Dermis microvascular lymphatic vessel endothelial cell (primary cell): ENCODE data around the gene TWNK. TPM values are rescaled to one million over a fixed set of nuclear protein-coding genes. Genes with fewer than 3 reads are reported as not detected.
A peak's percentile ranks its signal among the peaks of the same experiment; 100 is the strongest.

Experiments used
- DNase-seq, 2 donors: peaks; one replicate each; pipeline versions ENCODE4 v3.0.0 to v3.0.0-alpha.2; 2010; ENCODE audit warnings: low read depth in 2 of 2
- total RNA-seq: library from RNA; depleted of rRNA; stranded (reverse); fragments of >200 nt; gene quantifications from 2 replicates; pipeline ENCODE4 v1.2.1, GENCODE V29; 2014

Gene TWNK
- total RNA-seq, 1 donor from 2014 or later, result 5.3 TPM

DNA sequence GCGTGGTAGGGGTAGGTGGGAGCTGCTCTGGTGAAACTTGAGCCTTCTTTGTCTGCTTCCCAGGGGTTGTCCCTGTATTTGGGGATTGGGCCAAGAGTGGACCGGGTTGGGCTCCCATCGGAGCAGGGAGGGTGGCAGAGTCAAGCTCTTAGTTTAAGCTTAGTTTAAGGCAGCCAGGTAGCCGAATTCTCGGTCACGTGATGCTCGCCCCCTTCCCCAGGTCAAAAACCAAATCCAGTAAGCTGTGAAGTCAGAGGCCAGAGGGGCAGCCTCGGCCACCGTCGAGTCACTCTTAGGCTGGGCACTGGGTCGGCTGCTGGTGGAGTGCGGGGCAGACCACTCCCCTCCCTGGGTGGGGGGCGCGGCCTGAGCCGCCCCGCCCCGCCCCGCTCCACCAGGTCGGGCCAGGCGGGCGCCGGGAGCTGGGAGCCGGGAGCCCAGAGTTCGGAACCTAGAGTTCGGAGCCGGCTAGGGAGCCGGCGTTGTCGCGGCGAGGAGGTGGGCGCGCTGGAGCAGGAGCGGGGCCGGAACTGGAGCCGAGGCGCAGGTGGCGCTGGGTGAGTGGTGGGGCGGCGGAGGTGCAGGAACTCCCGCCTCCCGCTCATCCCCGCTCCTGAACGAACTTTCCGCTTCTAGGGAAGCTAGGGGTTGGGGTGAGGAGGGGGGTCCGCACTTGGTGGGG, 9.5 kb downstream of the TWNK start:
- peak in 1 of 2 donors; percentile 48 for DNase-seq

DNA sequence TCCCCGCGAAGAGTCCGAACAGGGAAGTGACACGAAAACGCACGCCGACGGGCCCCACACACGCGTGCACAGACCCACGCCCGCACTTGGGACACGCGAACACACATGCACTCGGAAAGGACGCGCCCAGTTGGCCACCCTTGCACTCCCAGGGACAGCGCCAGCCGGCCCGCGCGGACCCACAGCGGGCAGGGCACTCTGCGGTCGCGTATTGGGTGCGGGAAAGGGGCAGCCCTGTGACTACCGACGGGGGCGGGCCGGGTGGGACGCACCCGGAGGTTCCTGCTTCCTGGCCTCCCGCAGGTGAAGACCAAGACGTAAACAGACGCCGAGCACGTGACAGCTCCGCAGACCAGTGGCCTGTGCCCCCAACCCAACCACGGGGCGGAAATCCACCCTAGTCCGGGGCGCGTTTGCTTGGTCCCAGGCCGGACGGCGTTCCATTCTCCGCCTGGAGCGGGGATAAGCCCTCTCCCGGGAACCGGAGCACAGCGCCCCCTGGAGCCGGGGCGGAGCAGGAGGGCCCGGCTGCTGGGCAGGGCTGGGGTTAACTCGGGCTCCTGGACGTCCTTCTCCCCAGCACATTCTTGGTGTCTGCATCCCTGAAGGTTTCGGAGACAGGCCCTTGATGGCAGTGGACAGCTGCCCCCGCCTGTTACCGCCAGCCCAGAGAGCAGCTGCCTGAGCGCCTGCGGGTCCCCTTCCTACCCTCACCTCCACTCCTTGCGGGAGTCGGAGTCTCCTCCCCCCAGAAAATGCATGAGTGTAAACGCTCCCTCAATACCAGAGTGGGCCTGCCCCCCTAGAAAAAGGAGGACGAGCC, 10.2 kb downstream of the TWNK start:
- peak in 1 of 2 donors; percentile 75 for DNase-seq

DNA sequence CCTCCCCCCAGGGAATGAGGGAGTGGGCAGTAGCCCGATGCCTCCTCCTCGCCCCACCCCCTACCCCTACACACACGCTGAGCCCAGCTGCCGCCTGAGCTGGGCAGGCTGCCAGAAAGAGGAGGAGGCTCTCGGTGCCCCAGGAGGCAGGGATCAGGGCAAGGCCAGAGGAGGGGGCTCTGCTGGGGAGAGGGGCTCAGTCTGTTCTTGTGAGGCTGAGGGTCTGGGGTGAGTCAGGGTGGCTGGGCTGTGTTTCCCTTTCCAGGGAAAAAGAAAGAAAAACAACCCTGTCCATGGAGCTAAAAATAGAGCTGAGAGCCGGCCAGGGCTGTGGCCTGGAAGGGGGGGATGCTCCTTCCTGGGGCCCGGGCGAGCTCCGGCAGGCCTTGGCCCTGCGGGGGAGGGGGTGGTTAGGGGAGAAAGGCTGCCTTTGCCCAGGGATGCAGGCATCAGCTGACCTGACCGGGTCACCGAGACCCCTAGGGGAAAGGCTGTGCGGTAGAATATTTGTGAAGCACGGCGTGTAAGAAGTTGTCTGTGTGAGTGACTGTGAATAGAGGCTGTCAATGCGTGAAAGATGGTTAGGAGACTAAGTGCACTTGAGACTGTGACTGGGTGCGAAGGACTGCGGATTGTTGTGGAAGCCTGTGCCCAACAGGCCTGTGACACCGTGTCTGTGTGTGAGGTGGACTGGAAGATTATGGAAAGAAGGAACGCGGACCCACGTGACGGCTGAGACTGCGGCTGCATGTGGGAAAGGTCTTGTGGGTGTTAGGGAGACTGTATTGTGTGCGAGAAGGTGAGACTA, 11.0 kb downstream of the TWNK start:
- peak in 1 of 2 donors; percentile 82 for DNase-seq

DNA sequence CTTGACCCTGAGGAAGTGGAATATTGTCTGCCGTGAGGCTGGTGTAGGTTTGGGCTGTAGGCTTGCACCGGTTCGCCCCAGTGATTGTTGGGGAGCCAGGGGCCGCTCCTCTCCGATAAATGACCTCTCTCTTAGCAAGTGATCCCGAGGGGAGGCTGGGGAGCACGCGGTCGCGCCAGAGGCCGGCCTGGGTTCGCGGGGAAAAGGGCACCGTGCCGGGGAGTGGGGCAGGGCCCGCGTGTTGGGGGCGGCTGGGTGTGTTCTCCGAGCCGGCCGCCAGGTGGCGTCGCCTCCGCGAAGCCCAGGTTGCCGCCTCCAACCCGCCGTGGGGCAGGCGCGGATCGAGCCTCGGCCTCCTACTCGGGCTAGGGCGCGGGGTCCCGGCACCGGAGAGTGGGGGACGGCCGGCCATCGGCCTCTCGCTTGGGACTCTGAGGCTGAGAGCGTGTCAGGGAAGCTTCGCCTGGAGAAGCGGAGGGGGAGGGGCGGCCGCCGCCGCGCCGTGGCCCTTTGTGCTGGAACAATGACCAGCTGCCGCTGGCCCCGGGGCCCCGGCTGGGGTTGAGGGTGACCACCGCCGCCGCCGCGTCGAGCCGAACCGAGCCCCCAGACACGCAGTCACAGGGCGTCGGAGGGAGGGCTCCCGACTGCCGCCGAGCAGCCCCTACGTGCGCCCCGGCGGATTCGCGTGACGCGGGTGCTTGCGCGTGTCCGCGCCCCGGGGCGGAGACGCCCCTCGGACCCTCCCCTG, 11.8 kb downstream of the TWNK start:
- DNase-seq, result peak in 1 of 2 donors; percentile 81

DNA sequence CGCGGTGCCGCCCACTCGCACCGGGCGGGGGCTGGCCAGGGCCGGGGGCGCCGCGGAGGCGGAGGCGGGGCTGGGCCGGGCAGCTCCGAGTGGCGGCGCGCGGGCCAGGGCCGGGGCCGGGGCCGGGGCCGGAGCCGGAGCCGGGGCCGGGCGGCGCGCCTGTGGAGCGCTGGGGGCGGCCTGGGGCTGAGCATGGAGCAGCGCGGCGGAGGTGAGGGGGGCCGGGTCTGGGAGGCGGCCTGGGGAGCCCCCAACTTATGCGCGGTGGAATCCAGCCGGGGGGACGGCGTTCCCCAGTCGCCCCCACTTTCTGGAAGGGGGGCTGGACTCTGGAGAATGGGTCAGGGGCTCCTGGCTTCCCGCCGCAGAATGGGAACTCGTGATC, 12.4 kb downstream of the TWNK start, which contains the start of gene LZTS2:
LZTS2 (plus strand) TSS at position 67 of the 385 bp plus-strand sequence. CDS start 2,731 bp downstream, outside the sequence.
- no peak for DNase-seq

DNA sequence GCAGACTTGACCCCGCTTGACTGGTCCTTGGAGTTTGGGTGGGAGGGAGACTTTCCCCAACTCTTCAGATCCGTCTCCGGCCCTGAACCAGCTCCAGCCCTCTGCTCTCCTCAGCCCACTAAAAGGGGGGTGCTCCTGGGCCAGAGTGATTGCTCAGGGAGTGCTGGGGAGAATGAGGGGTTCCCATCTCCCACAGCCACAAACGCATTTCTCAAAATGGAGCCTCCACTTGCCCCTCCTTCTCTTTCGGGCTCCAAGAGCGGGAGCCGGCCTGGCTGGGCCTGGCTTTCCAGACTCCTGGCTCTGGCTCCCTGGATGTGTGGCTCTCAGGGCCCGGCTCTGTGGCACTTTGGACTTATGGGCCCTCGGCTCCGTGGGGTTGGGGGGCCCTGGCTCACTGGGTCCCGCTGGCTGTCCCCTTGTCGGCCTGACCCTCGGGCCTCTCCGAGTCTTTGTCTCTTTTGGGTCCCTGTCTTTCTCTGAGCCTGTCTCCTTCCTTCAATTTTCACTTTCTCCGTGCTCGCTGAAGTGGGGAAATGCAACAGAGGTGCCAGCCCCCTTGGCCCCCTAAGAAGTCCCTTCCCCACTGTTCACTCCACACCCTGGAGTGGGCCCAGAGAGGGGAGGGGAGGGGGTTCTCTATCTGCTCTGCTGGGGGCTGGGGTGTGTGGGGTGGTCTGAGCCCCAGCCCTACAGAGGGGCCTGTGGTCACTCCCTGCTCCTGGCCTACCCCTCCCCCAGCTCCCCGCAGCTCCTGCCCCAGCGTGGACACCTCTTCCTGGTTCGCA, 13.0 kb downstream of the TWNK start:
- DNase-seq, result peak in 1 of 2 donors; percentile 27

DNA sequence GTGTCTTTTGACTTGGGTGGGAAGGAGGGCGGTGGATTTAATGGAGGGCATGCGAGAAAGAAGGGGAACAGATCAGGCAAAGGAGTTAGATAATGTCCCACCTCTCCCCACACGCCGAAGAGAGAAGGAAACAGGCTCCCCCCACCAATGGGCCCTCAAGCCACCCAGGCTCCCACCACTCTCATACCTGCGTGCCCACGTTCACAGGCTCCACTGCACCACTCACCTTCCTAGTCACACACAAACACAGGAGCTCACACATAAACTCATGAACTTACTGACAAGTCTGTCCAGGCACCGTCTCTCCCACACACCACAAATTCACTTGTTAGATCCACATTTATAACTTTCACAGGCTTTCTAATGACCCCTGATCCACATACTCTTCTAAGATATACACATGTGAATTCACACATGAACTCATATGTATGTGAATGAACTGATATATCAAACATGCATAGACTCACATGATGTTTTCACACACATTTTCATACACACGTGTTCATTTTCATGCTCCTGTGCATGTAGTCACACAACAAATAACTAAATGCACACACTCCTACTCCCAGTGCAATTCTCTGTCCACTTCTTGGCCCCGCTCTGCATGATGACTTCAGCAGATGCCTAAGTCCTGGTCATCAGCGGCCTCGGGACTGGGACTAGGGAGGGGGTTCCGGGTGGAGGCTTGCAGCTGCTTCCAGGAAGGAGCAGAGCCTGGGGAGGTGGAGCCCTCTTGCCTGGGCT, 13.7 kb downstream of the TWNK start:
- peak in 1 of 2 donors; percentile 95 for DNase-seq

DNA sequence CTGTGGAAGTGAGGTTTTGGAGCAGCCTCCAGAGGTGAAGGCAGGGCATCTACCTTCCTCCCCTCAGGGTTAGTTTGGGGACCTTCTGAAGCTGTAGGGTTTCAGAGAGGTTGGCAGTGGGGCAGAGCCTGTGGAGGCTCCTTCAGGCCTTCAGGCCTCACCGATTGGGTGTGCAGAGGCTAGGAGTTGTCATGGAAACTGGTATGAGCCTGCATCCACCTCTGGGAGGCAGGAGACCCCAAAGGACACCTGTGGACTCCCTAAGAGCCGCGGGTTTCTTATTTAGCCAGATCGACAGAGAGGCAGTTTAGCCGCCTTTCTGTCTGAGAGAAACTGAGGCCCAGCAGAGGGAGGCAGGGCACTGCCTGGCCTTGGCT, 14.3 kb downstream of the TWNK start:
- no peak for DNase-seq

DNA sequence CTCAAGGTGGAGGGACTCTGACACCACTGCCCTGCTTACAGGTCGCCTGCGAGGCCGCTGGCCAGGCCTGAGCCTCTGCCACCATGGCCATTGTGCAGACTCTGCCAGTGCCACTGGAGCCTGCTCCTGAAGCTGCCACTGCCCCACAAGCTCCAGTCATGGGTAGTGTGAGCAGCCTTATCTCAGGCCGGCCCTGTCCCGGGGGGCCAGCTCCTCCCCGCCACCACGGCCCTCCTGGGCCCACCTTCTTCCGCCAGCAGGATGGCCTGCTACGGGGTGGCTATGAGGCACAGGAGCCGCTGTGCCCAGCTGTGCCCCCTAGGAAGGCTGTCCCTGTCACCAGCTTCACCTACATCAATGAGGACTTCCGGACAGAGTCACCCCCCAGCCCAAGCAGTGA, 15.1 kb downstream of the TWNK start:
- DNase-seq, result no peak

DNA sequence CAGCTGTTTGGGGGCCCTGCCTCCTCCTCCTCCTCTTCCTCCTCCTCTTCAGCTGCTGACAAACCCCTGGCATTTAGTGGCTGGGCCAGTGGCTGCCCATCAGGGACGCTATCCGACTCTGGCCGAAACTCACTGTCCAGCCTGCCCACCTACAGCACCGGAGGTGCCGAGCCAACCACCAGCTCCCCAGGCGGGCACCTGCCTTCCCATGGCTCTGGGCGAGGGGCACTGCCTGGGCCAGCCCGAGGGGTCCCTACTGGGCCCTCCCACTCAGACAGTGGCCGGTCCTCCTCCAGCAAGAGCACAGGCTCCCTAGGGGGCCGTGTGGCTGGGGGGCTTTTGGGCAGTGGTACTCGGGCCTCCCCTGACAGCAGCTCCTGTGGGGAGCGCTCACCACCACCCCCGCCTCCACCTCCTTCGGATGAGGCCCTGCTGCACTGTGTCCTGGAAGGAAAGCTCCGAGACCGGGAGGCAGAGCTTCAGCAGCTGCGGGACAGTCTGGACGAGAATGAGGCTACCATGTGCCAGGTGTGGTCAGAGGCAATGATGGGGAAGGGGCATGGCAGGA, 16.4 kb downstream of the TWNK start:
- no peak for DNase-seq

DNA sequence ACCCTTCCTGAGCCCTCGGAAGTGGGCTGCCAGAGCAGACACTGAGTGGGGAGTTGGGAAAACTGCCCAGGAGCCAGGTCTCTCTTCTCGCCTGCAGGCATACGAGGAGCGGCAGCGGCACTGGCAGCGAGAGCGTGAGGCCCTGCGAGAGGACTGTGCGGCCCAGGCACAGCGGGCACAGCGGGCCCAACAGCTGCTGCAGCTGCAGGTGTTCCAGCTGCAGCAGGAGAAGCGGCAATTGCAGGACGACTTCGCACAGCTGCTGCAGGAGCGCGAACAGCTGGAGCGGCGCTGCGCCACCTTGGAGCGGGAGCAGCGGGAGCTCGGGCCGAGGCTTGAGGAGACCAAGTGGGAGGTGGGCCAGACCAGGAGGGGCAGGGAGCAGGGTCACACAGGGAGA, 18.0 kb downstream of the TWNK start:
- DNase-seq, result no peak

DNA sequence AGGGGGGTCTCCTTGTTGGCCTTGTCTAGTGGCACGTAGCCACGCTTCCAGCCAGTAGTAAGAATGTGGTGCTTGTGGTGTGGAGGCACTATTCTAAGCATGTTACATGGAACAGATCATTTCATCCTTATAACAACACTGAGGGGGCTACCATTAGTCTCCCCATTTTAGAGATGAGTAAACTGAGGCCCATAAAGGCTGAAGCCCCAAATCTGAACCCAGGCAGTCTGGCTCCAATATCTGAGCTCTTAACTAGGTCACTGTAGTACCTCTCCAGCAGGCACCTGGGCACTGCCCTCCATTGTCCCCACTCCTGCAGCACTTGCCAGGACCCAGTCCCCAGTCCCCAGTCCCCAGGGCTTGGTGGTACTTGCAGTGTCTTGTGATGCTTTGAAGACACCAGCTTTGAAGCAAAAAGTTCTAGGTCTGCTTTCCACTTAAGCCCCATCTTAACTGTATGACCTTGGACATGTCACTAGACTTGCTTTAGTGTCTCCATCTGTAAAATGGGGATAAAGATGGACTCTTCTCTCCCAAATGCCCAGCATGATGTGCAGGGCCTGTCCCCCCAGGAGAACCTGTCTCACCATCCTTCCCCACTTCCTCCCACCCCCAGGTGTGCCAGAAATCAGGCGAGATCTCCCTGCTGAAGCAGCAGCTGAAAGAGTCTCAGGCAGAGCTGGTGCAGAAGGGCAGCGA, 18.7 kb downstream of the TWNK start:
- DNase-seq, result no peak

DNA sequence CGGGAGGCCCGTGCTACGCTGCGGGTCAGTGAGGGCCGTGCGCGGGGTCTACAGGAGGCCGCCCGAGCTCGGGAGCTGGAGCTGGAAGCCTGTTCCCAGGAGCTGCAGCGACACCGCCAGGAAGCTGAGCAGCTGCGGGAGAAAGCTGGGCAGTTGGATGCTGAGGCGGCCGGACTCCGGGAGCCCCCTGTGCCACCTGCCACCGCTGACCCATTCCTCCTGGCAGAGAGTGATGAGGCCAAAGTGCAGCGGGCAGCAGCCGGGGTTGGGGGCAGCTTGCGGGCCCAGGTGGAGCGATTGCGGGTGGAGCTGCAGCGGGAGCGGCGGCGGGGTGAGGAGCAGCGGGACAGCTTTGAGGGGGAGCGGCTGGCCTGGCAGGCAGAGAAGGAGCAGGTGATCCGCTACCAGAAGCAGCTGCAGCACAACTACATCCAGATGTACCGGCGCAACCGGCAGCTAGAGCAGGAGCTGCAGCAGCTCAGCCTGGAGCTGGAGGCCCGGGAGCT, 19.3 kb downstream of the TWNK start:
- DNase-seq, result no peak

DNA sequence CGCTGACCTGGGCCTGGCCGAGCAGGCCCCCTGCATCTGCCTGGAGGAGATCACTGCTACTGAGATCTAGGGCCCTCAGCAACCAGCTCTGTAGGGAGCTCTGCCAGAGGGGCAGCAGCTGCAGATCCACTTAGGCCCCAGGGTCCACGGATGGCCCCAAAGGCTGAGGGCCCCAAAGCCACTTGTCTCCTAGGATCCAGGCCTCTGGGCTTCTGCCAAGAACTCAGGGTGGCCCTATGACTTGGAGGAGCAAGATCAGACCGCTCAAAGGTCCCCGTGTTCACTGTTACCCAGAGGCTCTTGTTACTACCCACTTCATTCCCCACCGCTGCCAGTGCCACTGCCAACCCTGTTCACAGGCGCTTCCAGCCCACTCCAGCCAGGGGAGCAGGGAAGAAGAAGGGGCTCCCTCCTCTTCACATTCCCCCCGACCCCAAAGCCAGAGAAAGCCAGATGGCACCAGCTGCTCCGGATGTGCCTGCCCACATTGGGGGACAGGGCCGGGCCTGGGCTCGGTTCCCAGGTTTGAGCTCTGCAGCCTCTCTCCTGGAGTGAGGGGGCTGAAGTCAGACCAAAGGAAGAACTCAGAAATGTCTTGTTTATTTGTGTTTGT, 19.9 kb downstream of the TWNK start:
- no peak for DNase-seq

DNA sequence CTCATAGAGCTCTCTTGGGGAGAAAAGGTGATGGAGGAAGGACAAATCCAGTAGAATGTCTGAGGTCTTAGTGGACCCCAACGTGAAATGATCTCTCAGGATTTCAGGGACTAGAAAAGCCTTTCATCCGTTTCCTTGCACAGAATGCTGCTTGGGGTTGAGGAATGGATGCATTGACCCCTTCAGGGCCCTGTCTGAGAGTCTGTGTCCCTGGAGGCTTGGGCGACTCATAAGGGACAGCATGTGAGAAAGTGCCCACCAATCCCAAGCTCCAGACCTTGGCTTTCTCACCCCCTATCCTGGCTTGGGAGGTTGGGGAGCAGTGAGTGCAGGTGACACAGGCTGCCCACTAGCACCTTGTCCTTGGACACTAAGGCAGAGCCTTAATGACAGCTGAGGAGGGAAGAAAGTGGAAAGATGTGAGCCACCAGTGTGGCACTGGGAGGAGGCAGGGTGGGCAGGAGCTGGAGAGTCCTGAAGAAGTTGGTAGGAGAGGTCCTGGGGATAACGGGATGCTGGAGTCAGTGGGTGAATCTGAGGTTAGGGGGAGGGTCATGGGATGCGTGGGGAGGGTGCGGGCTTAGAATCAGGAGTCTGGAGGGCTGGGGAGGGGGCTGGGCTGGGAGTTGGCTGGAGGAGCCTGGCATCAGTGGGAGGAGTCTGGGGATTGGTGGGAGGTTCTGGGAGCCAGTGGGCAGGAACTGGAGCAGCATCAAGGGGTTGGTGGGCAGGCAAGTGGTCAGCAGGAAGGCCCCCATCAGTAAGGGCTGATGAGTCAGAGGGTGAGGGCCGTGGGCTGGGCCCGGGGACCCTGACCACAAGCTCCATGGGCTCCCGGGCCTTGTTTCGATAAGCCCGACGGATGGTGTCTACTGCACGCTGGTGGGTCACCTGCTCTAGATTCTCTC, 20.8 kb downstream of the TWNK start:
- DNase-seq, result no peak

DNA sequence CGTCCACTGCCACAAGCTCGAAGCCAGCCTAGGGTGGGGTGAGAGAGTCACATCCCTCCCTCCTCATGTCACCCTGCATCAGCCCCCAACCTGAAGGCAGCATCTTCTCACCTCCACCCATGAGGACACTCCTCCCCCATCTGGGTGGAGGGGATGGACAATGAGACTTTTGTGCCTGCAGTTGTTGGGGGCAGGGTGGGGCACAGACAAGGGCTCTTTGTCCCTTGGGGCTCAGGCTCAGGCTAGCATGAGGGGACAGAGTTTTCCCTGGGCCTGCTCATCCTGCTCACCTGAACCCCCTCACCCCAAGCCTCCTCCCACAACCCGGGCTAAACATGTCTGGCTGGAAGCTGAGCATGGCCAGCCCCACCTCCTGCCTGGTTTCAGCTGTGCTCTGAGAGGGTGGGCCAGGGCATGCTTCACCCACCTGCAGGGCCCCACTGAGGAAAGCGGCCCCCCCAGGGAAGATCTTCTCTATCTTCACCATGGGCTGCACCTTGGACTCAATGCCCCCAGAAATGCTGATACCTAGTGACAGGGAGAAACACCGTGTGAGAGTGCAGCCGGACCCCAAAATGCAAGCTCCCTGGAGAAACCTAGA, 21.6 kb downstream of the TWNK start:
- no peak for DNase-seq

DNA sequence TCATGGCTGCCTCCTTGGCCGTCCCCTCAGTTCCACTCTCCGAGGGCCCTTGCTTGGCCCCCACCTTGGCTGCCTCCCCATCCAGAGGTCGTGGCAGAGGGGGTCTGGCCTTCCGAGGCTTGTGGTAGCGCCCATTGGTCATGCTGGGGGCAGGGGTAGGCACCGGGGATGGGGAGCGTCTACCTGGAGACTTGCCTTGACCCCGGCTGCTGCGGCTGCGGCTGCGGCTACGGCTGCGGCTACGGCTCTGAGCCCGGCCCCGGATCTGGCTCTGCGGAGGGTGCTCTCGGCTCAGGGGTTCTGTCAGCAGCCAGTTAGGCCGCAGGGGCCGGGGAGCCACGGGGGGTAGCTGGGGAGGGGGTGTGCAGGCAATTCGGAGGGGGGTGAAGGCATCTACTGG, 23.0 kb downstream of the TWNK start:
- DNase-seq, result no peak
